Caco-2 (cell line): Measurements from ENCODE around the gene GARIN5A. TPM values are rescaled to one million over a fixed set of nuclear protein-coding genes. Genes with fewer than 3 reads are reported as not detected.

Experiments used
- BruUV-seq: library from RNA; stranded (reverse); fragments of 400-500 nt; replicated peaks from 2 replicates; lab custom pipeline; 2021; lab: Mats Ljungman, UMichigan
- CTCF ChIA-PET: fragments of 300-600 bp; sonication (Branson Sonifier 250); formaldehyde crosslinking; loops from one replicate; lab custom pipeline; 2022; ENCODE audit warnings: antibody characterized with exemption; lab: Charles Lee
- POLR2A ChIA-PET: fragments of 300-600 bp; sonication (Branson Sonifier 250); formaldehyde crosslinking; loops from one replicate; lab custom pipeline; 2022; ENCODE audit warnings: antibody characterized with exemption; lab: Charles Lee
- DNase-seq, 2 experiments: peaks; one replicate each; pipeline versions ENCODE4 v3.0.0 to v3.0.0-alpha.2; 2020 to 2022
- H3K27me3 ChIP-seq: replicated peaks from 2 replicates; pipeline ENCODE4 v1.6.0; 2011; ENCODE audit warnings: low read length; ENCODE audit not compliant: control insufficient read depth, insufficient read depth
- H3K36me3 ChIP-seq: 2 replicates; pipeline ENCODE4 v1.5.1; 2011; ENCODE audit warnings: low read length; ENCODE audit not compliant: control insufficient read depth, insufficient read depth
- H3K4me1 ChIP-seq: fragments of 250-450 bp; sonication (Bioruptor Pico); 2 replicates; pipeline ENCODE4 v1.5.1; 2020; ENCODE audit warnings: mild to moderate bottlenecking
- H3K4me3 ChIP-seq: 2 replicates; pipeline ENCODE4 v1.5.1; 2011; ENCODE audit warnings: low read depth, mild to moderate bottlenecking, control low read depth, low read length
- H3K9me3 ChIP-seq: fragments of 250-450 bp; sonication (Bioruptor Pico); 2 replicates; pipeline ENCODE4 v1.5.1; 2020; ENCODE audit warnings: mild to moderate bottlenecking, moderate library complexity
- H3K27ac Mint-ChIP-seq: one replicate; pipeline ENCODE4 v1.8.0; 2022; ENCODE audit warnings: mixed read lengths; ENCODE audit not compliant: unreplicated experiment
- H3K27me3 Mint-ChIP-seq: one replicate; pipeline ENCODE4 v1.8.0; 2022; ENCODE audit warnings: mixed read lengths; ENCODE audit not compliant: insufficient read depth, unreplicated experiment
- H3K36me3 Mint-ChIP-seq: one replicate; pipeline ENCODE4 v1.8.0; 2022; ENCODE audit warnings: mild to moderate bottlenecking, mixed read lengths; ENCODE audit not compliant: insufficient read depth, unreplicated experiment
- H3K4me1 Mint-ChIP-seq: one replicate; pipeline ENCODE4 v1.8.0; 2022; ENCODE audit warnings: low read depth, mixed read lengths; ENCODE audit not compliant: unreplicated experiment
- H3K4me3 Mint-ChIP-seq: one replicate; pipeline ENCODE4 v1.8.0; 2022; ENCODE audit warnings: mild to moderate bottlenecking, moderate library complexity, mixed read lengths; ENCODE audit not compliant: unreplicated experiment
- H3K9me3 Mint-ChIP-seq: one replicate; pipeline ENCODE4 v1.8.0; 2022; ENCODE audit warnings: mixed read lengths; ENCODE audit not compliant: unreplicated experiment
- intact Hi-C: fragments of 100-400 bp; cut with micrococcal nuclease; formaldehyde crosslinking; loops from one replicate; pipeline ENCODE4 v1.10.0; 2022; ENCODE audit not compliant: unreplicated experiment
- total RNA-seq: library from RNA; stranded (reverse); gene quantifications from 2 replicates; pipeline ENCODE4 v1.2.3, GENCODE V29; 2022
- TF ChIP-seq, protein P1 (sequence below), 2 experiments: fragments of 200-600 bp in 1 of 2; IDR thresholded peaks; 1 replicate in 1 of 2; 2 replicates in 1 of 2; pipeline versions ENCODE4 v1.5.1 to v1.8.0; 2011 to 2022; ENCODE audit warnings: antibody characterized with exemption in 1 of 2, control low read depth in 1 of 2, inconsistent platforms in 1 of 2, low read depth in 1 of 2, low read length in 1 of 2, mild to moderate bottlenecking in 1 of 2, moderate library complexity in 1 of 2; ENCODE audit not compliant: insufficient read depth in 1 of 2, severe bottlenecking in 1 of 2, unreplicated experiment in 1 of 2

The GARIN5A gene
- total RNA-seq, 1 experiment from 2014 or later = 1.4 TPM

DNA sequence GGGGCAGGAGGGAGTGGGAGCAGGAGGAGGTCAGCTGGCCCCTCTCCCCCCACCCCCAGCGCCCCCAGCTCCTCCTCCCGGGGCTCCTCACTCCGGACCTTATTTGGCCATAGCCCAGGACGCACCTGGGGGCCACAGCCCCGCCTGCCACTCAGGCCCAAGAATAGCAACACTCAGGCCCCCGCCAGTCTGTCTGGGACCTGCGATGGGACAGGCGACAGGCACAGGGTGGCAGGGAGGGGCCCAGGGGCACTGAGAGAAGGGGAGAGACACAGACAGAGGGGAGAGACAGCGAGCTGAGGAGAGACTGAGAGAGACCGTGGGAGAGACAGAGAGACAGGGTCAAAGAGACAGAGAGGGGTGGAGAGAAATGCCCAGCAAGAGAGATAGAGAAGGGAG lies 24.1 kb upstream of the GARIN5A start:
- Histone ChIP-seq H3K36me3 (no peaks in the 10 kb centered on the region), H3K27me3 (no peaks in the 10 kb centered on the region), H3K4me3 (no peak overlapping the region), H3K9me3 (no peaks in the 10 kb centered on the region), H3K4me1 (peaks cover 19% of the 10 kb centered on the region)
- TF ChIP-seq, protein P1, sequence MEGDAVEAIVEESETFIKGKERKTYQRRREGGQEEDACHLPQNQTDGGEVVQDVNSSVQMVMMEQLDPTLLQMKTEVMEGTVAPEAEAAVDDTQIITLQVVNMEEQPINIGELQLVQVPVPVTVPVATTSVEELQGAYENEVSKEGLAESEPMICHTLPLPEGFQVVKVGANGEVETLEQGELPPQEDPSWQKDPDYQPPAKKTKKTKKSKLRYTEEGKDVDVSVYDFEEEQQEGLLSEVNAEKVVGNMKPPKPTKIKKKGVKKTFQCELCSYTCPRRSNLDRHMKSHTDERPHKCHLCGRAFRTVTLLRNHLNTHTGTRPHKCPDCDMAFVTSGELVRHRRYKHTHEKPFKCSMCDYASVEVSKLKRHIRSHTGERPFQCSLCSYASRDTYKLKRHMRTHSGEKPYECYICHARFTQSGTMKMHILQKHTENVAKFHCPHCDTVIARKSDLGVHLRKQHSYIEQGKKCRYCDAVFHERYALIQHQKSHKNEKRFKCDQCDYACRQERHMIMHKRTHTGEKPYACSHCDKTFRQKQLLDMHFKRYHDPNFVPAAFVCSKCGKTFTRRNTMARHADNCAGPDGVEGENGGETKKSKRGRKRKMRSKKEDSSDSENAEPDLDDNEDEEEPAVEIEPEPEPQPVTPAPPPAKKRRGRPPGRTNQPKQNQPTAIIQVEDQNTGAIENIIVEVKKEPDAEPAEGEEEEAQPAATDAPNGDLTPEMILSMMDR (IDR thresholded peaks at IDR 0.05; ENCODE audit: insufficient read depth in 1 of 2, low read depth in 1 of 2, low read length in 1 of 2, severe bottlenecking in 1 of 2, unreplicated experiment in 1 of 2) = no peak
- H3K4me1 Mint-ChIP-seq = peaks cover 13% of the 10 kb centered on the region
- H3K36me3 Mint-ChIP-seq = no peaks in the 10 kb centered on the region
- no peak for DNase-seq
- peak overlapping the region; percentile 8 for H3K4me3 Mint-ChIP-seq
- H3K9me3 Mint-ChIP-seq = no peaks in the 10 kb centered on the region
- no TSS peak for BruUV-seq
- no peaks in the 10 kb centered on the region for H3K27me3 Mint-ChIP-seq
- POLR2A ChIA-PET = interaction anchor here (0.5 kb wide), 1 partner anchor 10 kb away, joined by 3 read pairs; the partner anchor contains the start of gene JOSD2
- CTCF ChIA-PET = interaction anchor here (0.9 to 1.0 kb wide), 3 partner anchors 10 to 56 kb away, joined by 4 to 9 read pairs (median 4); partner anchors contain the start of gene JOSD2
- intact Hi-C loops = no loop called here
- H3K27ac Mint-ChIP-seq = no peak overlapping the region

- Mint-ChIP-seq H3K27me3 (no peaks in the 10 kb centered on the region), H3K9me3 (no peaks in the 10 kb centered on the region), H3K27ac (no peak overlapping the region), H3K4me1 (peaks cover 13% of the 10 kb centered on the region), H3K4me3 (no peak overlapping the region), H3K36me3 (no peaks in the 10 kb centered on the region)
- H3K36me3 ChIP-seq = no peaks in the 10 kb centered on the region
- ChIA-PET POLR2A (no interaction called here), CTCF (interaction anchor here (0.9 to 1.0 kb wide), 3 partner anchors 11 to 56 kb away, joined by 4 to 9 read pairs (median 4); partner anchors contain the start of gene JOSD2)
- DNase-seq = peak; percentile 62 to 75
- peaks cover 19% of the 10 kb centered on the region for H3K4me1 ChIP-seq
- intact Hi-C loops = no loop called here
- TF ChIP-seq, protein P1 (IDR thresholded peaks at IDR 0.05; ENCODE audit: insufficient read depth in 1 of 2, low read depth in 1 of 2, low read length in 1 of 2, severe bottlenecking in 1 of 2, unreplicated experiment in 1 of 2) = peak; percentile 49 to 72
- no peaks in the 10 kb centered on the region for H3K9me3 ChIP-seq
- BruUV-seq = no TSS peak
- no peak overlapping the region for H3K4me3 ChIP-seq
- H3K27me3 ChIP-seq = no peaks in the 10 kb centered on the region
Observed at GRCh38 chr19:50500060-50500752, 23.6 kb upstream of the GARIN5A start.

- Mint-ChIP-seq H3K36me3 (no peaks in the 10 kb centered on the region), H3K27ac (no peak overlapping the region), H3K9me3 (no peaks in the 10 kb centered on the region), H3K4me3 (no peak overlapping the region), H3K4me1 (peaks cover 13% of the 10 kb centered on the region), H3K27me3 (peaks cover 10% of the 10 kb centered on the region)
- ChIA-PET POLR2A (no interaction called here), CTCF (no interaction called here)
- intact Hi-C loops = no loop called here
- peaks cover 19% of the 10 kb centered on the region for H3K4me1 ChIP-seq
- DNase-seq = no peak
- no peaks in the 10 kb centered on the region for H3K27me3 ChIP-seq
- no peaks in the 10 kb centered on the region for H3K36me3 ChIP-seq
- no peaks in the 10 kb centered on the region for H3K9me3 ChIP-seq
- H3K4me3 ChIP-seq = no peak overlapping the region
- no TSS peak for BruUV-seq
- TF ChIP-seq, protein P1 (IDR thresholded peaks at IDR 0.05; ENCODE audit: insufficient read depth in 1 of 2, low read depth in 1 of 2, low read length in 1 of 2, severe bottlenecking in 1 of 2, unreplicated experiment in 1 of 2) = no peak
Observed at GRCh38 chr19:50498219-50499056, 21.8 kb upstream of the GARIN5A start.
